ENCODE measurements around the gene HS6ST2.

- TF ChIP-seq TEAD4 (IDR thresholded peaks at IDR 0.05; ENCODE audit: borderline replicate concordance, insufficient read depth) (no peak), GATA2 (CRISPR knock-in tag; IDR thresholded peaks at IDR 0.05) (no peak), GABPA (IDR thresholded peaks at IDR 0.05; ENCODE audit: low read depth) (no peak), JUND (IDR thresholded peaks at IDR 0.05) (no peak), TAF1 (IDR thresholded peaks at IDR 0.05; ENCODE audit: borderline replicate concordance, low read depth, low read length) (no peak), USF2 (IDR thresholded peaks at IDR 0.05; ENCODE audit: borderline replicate concordance, low read depth, low read length) (no peak)
- TF ChIP-seq, protein P1, sequence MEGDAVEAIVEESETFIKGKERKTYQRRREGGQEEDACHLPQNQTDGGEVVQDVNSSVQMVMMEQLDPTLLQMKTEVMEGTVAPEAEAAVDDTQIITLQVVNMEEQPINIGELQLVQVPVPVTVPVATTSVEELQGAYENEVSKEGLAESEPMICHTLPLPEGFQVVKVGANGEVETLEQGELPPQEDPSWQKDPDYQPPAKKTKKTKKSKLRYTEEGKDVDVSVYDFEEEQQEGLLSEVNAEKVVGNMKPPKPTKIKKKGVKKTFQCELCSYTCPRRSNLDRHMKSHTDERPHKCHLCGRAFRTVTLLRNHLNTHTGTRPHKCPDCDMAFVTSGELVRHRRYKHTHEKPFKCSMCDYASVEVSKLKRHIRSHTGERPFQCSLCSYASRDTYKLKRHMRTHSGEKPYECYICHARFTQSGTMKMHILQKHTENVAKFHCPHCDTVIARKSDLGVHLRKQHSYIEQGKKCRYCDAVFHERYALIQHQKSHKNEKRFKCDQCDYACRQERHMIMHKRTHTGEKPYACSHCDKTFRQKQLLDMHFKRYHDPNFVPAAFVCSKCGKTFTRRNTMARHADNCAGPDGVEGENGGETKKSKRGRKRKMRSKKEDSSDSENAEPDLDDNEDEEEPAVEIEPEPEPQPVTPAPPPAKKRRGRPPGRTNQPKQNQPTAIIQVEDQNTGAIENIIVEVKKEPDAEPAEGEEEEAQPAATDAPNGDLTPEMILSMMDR (IDR thresholded peaks at IDR 0.05): no peak
- TF ChIP-seq, protein P2, sequence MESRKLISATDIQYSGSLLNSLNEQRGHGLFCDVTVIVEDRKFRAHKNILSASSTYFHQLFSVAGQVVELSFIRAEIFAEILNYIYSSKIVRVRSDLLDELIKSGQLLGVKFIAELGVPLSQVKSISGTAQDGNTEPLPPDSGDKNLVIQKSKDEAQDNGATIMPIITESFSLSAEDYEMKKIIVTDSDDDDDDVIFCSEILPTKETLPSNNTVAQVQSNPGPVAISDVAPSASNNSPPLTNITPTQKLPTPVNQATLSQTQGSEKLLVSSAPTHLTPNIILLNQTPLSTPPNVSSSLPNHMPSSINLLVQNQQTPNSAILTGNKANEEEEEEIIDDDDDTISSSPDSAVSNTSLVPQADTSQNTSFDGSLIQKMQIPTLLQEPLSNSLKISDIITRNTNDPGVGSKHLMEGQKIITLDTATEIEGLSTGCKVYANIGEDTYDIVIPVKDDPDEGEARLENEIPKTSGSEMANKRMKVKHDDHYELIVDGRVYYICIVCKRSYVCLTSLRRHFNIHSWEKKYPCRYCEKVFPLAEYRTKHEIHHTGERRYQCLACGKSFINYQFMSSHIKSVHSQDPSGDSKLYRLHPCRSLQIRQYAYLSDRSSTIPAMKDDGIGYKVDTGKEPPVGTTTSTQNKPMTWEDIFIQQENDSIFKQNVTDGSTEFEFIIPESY (IDR thresholded peaks at IDR 0.05; ENCODE audit: borderline replicate concordance, low read depth): no peak
- TF ChIP-seq, protein P3, sequence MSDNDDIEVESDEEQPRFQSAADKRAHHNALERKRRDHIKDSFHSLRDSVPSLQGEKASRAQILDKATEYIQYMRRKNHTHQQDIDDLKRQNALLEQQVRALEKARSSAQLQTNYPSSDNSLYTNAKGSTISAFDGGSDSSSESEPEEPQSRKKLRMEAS (IDR thresholded peaks at IDR 0.05; ENCODE audit: low read depth): no peak
Observed at GRCh38 chrX:132751063-132751690, 207.3 kb downstream of the HS6ST2 start.

All from SK-N-SH (cell line).